ENCODE measurements around the gene FOXR1. TPM values are rescaled to one million over a fixed set of nuclear protein-coding genes. Genes with fewer than 3 reads are reported as not detected.

The FOXR1 gene
- total RNA-seq, 4 donors from 2014 or later, result not detected

GRCh38 chr11:118924591-118925585, 46.7 kb upstream of the FOXR1 start:
- Histone ChIP-seq H3K4me1 (peaks cover 76% of the 10 kb centered on the region), H3K4me3 (peak overlapping the region; percentile 93), H3K9me3 (no peaks in the 10 kb centered on the region), H3K27me3 (no peaks in the 10 kb centered on the region), H3K27ac (peak overlapping the region; percentile 96), H3K36me3 (no peaks in the 10 kb centered on the region)
- DNase-seq (ENCODE audit: low spot score in 2 of 2), result peak in 1 of 2 donors; percentile 81
- 0% methylated on average over 23 of the region's 45 CpGs for WGBS
- TF ChIP-seq, protein P1, sequence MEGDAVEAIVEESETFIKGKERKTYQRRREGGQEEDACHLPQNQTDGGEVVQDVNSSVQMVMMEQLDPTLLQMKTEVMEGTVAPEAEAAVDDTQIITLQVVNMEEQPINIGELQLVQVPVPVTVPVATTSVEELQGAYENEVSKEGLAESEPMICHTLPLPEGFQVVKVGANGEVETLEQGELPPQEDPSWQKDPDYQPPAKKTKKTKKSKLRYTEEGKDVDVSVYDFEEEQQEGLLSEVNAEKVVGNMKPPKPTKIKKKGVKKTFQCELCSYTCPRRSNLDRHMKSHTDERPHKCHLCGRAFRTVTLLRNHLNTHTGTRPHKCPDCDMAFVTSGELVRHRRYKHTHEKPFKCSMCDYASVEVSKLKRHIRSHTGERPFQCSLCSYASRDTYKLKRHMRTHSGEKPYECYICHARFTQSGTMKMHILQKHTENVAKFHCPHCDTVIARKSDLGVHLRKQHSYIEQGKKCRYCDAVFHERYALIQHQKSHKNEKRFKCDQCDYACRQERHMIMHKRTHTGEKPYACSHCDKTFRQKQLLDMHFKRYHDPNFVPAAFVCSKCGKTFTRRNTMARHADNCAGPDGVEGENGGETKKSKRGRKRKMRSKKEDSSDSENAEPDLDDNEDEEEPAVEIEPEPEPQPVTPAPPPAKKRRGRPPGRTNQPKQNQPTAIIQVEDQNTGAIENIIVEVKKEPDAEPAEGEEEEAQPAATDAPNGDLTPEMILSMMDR (IDR thresholded peaks at IDR 0.05), result no peak
- no peak for TF ChIP-seq EP300 (IDR thresholded peaks at IDR 0.05)
- TF ChIP-seq POLR2AphosphoS5 (IDR thresholded peaks at IDR 0.05), result no peak
- no peak for TF ChIP-seq POLR2A (IDR thresholded peaks at IDR 0.05)

DNA sequence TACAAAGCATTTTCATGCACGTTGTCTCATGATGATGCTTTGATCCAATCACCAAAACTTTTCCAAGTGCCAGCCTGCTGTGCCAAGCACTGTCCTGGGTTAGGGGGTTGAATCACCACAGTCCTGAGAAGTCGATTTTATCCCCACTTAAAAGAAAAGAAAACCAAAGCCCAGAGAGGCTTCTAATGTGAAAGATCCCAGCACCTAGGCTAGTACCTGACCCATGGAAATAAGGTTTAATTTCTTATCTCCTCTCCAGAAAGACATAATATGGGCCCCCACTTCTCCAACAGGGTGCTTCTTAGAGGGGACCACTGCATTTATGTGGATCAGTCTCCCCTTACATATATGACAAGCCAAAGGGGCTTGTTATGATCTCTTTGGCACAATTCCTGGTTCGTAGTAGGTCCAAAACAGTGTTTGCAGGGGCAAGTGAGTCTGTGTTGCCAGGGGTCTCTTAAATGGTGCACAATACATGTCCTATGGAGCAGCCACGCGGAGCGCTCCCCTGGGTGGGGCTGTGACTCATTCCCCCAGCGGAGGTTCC, 43.9 kb upstream of the FOXR1 start:
- no peak for DNase-seq (ENCODE audit: low spot score in 2 of 2)
- Histone ChIP-seq H3K36me3 (no peaks in the 10 kb centered on the region), H3K27me3 (no peaks in the 10 kb centered on the region), H3K4me1 (peaks cover 59% of the 10 kb centered on the region), H3K9me3 (no peaks in the 10 kb centered on the region), H3K27ac (peak overlapping the region; percentile 96), H3K4me3 (peak overlapping the region; percentile 77)
- WGBS, result 6% methylated on average over 7 of the region's 7 CpGs
- TF ChIP-seq POLR2AphosphoS5 (IDR thresholded peaks at IDR 0.05) (no peak), EP300 (IDR thresholded peaks at IDR 0.05) (no peak)
- TF ChIP-seq, protein P1 (IDR thresholded peaks at IDR 0.05), result no peak

GRCh38 chr11:118928101-118928869, 43.3 kb upstream of the FOXR1 start:
- Histone ChIP-seq H3K4me3 (peak overlapping the region; percentile 77), H3K27ac (peak overlapping the region; percentile 96), H3K27me3 (no peaks in the 10 kb centered on the region), H3K4me1 (peaks cover 57% of the 10 kb centered on the region), H3K9me3 (no peaks in the 10 kb centered on the region), H3K36me3 (no peaks in the 10 kb centered on the region)
- DNase-seq (ENCODE audit: low spot score in 2 of 2), result peak; percentile 96 to 97
- 0% methylated on average over 21 of the region's 32 CpGs for WGBS
- TF ChIP-seq, protein P1 (IDR thresholded peaks at IDR 0.05), result peak; percentile 91 to 96
- peak in 1 of 3 donors; percentile 51 for TF ChIP-seq POLR2AphosphoS5 (IDR thresholded peaks at IDR 0.05)
- no peak for TF ChIP-seq POLR2A (IDR thresholded peaks at IDR 0.05)
- no peak for TF ChIP-seq EP300 (IDR thresholded peaks at IDR 0.05)

- Histone ChIP-seq H3K27me3 (no peaks in the 10 kb centered on the region), H3K4me1 (peaks cover 56% of the 10 kb centered on the region), H3K4me3 (peak overlapping the region; percentile 77), H3K9me3 (no peaks in the 10 kb centered on the region), H3K27ac (peak overlapping the region; percentile 96), H3K36me3 (no peaks in the 10 kb centered on the region)
- TF ChIP-seq EP300 (IDR thresholded peaks at IDR 0.05) (no peak), POLR2AphosphoS5 (IDR thresholded peaks at IDR 0.05) (peak in 1 of 3 donors; percentile 7)
- 0% methylated on average over 14 of the region's 26 CpGs for WGBS
- DNase-seq (ENCODE audit: low spot score in 2 of 2), result peak; percentile 86 to 88
Observed at GRCh38 chr11:118928870-118929500, 42.6 kb upstream of the FOXR1 start.

DNA sequence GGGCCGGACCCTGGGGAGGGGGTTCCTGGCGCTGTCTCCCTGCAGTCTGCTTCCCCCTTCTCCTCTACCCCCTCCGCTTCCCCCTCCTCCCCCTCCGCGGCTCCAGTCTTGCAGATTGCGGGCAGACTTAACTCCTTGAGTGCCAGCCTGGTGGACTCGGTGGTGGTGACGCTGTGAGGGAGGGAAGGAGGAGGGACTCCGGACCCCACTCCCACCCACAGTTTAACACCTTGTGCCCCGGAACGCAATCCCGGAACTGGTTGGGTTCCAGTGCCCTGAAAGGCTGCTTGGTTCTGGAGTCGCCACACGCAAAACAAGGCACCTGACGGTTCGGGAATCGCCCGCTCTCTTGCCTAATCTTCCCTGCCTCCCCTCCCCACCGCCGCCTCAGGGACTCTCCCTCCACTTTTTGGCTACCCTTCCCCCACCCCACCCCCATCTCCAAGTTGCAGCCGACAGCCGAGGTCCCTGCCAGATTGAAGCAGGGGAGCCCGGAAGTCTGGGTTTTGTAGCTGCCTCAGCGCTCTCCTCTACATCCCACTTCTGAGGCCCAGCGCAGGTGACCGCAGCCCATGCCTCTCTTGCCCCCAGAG, 42.0 kb upstream of the FOXR1 start:
- H3K9me3 ChIP-seq, result no peaks in the 10 kb centered on the region
- H3K4me3 ChIP-seq, result peak overlapping the region; percentile 77
- DNase-seq (ENCODE audit: low spot score in 2 of 2), result peak; percentile 94 to 95
- TF ChIP-seq EP300 (IDR thresholded peaks at IDR 0.05), result no peak
- TF ChIP-seq POLR2AphosphoS5 (IDR thresholded peaks at IDR 0.05), result no peak
- no peak for TF ChIP-seq POLR2A (IDR thresholded peaks at IDR 0.05)
- TF ChIP-seq, protein P1 (IDR thresholded peaks at IDR 0.05), result no peak
- peaks cover 50% of the 10 kb centered on the region for H3K4me1 ChIP-seq
- WGBS, result 0% methylated on average over 13 of the region's 26 CpGs
- H3K27ac ChIP-seq, result peak overlapping the region; percentile 96
- H3K36me3 ChIP-seq, result no peaks in the 10 kb centered on the region
- H3K27me3 ChIP-seq, result no peaks in the 10 kb centered on the region

All from suprapubic skin (tissue), 4 donors.